ENCODE data around the gene FBXO9.

The FBXO9 gene

DNA sequence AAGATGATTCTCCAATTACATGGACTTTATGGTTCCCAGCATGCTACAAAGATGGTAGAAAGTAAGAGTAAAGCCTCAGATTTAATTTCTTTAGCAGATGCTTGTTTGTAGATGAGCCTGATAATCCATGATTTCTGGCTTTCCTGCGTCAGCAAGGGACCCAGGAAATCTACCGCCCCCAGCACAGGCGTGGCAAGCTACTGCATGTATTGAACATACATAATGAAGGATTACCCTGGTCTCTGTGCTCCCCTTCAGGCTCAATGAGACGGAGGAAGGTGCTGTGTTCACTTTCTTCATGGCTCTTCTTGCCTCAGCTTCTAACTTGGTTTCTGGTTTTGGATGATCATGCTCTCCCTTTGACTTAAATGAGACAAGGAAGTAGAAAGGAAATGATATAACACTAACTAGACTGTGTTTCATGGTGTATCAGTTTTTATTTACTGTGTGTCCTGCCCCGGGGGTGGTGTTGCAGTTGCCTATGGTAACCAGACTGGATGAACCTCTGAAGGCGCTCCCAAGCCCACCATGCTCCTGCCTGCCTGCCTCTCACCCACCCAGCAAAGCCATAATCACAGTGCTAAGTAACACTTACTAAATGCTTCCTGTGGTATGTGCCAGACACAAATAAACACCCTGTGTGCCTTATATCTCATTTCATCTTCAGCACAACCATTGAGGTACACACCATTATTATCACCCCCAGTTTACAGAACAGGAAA lies 65.5 kb downstream of the FBXO9 start:
- no peak overlapping the region for H3K4me3 ChIP-seq (ENCODE audit: low read depth, low read length)

DNA sequence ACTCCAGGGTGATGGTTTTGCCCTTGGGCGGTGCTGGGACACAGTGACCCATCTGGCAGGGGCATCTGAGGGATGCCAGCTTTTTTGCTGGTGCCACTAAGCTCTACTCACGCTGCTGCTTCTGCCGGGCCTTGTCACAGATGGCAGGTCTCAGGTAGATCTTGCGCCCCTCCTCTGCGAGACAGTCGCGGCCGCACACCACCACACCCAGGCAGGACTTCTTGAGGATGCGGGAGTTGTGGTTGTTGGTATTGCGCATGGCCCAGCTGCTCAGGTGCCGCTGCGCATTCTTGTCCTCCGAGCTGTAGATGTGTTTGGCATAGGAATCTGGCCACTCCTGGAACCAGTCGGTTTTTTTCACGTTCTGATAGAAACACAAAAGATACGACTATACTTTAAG lies 68.8 kb downstream of the FBXO9 start:
- no peak overlapping the region for H3K4me3 ChIP-seq (ENCODE audit: low read depth, low read length)

DNA sequence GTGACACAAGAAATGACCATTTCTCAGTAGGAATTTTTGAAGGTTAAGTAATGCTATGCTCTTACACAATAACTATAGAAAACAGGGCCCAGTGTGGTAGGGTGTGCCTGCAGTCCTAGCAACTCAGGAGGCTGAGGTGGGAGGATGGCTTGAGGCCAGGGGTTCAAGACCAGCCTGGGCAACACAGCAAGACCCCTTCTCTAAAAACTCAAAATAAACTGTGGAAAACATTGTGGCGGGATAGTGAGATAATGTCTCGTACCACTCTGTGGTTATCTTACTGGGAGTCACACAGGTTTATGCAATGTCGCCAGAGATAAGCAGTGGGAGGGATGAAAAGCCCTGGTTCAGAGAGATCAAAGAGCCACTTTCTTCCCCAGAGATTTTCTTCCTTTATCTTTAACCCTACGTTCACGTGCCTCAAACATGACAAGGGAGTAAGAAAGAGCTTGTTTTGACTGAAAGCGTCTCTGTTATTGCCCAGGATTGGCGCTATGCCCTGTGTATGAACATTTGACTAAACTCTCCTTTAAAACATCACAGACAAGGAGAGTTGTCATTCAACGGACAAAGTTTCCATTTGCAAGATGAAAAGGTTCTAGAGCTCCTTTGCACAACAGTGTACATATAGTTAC lies 69.5 kb downstream of the FBXO9 start:
- H3K4me3 ChIP-seq (ENCODE audit: low read depth, low read length), result no peak overlapping the region

DNA sequence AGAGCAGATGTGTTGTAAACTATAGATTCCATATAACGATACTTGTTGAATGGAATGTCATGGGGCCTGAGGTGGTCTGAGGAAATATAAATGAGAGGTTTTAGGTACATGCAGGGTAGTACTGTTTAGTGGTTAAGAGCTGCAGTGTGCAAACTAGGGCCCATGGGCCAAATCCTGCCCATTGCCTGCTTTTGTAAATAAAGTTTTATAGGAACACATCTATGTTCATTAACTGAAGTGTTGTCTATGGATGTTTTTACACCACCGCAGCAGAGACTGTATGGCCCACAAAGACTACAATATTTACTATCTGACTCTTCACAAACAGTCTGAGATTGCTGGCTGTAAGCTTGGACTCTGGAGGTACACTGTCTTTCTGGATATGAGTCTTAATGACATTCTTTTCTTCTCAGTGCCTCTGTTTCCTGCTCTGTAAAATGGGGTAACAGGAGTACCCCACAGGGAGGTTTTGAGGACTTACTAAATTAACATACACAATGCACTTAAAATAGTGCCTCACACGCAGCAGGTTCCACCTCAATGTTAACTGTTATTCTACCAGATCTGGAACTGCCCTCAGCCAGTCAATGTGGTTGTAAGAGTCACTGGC lies 70.9 kb downstream of the FBXO9 start:
- no peak overlapping the region for H3K4me3 ChIP-seq (ENCODE audit: low read depth, low read length)

DNA sequence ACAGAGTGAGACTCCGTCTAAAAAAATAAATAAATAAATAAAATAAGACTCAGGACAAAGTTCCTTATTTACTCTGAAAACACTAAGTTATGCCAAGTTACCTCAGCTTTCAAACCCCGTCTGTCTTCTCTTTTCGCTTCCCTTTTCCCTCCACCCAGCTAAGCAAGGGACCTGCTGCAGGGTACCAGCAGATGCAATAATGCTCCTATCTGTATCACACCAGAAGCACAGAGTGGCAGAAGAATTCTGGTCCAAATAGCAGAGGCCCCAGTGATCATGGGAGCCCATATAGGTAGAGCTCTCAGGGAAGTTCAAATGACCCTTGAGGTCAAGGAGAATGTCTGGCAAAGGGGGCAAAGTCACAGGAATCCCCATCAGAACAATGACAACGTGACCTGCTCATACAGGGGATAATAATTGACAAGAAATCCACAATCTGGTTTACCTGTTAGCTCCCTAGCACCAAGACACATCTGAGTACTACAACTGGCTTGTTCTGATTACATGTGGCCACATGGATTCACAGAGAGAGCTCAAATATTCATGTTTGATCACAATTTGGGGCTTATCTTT lies 74.7 kb downstream of the FBXO9 start:
- H3K4me3 ChIP-seq (ENCODE audit: low read depth, low read length), result no peak overlapping the region

DNA sequence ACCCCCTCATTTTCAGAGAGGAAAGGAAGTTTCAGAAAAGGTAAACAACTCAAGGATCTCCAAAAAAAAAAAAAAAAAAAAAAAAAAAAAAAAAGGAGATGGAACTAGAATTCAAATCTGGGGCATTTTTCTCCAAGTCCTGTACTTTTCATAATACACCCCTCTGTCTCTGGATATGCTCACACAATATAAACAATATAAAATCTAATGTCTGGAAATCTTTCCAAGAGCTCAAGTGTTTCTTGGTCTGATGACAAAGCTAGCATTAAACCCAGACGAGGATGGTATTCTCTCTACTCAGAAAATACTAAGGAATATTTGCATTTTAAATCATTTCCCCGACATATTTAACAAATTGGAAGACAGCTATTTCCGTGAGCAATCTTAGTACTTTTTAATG lies 77.6 kb downstream of the FBXO9 start:
- H3K4me3 ChIP-seq (ENCODE audit: low read depth, low read length), result no peak overlapping the region

DNA sequence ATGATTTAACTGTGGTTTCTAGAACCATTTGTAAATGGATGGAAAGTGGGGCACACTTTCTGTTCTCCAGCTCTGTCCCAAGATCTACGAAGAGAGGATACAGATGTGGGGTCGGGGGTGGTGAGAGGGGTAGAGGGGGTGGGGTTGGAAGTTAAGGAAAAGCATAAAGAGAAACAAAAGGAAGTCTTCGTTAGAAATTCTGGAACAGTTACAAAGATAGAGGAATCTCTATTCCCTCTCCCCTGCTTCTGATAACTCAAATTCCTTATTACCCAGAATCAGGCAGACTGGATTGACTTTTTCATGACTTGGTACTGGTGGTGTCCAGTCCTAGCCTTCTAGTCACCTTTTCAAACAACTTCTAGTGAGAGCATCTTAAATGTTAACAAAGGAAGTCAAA lies 78.5 kb downstream of the FBXO9 start:
- no peak overlapping the region for H3K4me3 ChIP-seq (ENCODE audit: low read depth, low read length)

DNA sequence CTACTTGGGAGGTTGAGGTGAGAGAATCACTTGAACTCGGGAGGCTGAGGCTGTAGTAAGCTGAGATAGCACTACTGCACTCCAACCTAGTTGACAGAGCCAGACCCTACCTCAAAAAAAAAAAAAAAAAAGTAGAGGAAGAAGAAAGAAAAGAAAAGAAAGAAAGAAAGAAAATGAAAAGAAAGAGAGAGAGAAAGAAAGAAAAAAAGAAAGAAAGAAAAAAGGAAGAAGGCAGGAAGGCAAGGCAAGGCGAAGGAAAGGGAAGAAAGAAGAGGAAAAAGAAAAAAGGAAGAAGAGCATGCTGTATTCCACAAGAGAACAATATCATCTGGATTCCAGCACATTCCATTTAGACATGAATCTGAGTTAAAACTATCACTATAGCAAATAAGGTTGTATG lies 79.6 kb downstream of the FBXO9 start:
- no peak overlapping the region for H3K4me3 ChIP-seq (ENCODE audit: low read depth, low read length)

DNA sequence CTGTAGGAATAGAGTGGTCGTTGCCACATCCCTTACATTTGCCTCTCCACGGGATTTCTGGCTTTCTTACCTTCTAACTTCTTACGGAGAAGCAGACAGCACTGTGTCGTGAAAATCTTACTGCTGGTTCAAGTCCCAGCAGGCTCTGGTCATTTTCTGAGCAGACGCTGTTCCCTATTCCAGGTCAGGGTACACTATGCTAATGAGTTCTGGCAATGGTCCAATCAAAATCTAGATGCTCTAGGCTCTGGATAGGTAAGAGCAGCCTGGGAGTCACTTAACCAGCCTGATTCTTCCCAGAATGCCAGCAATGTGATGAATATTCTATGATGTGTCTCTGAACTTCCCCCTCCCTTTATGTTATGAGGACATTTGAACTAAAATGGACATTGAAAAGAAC lies 83.5 kb downstream of the FBXO9 start, which contains the start of gene GCM1:
GCM1 (minus strand) TSS at position 158 of the 400 bp plus-strand sequence. CDS start 3,209 bp downstream, outside the sequence.
- no peak within 1 kb of the TSS for H3K4me3 ChIP-seq (ENCODE audit: low read depth, low read length)
